GM19239 (cell line): ENCODE data around the gene LILRB2.
"Not testable (repeated sequence)": the region's sequence is repeated elsewhere in the genome, so short reads cannot be mapped to it uniquely, and the experiment has no call there.

Experiments
- DNase-seq: peaks from one replicate; pipeline ENCODE4 v3.0.0; 2011; ENCODE audit warnings: low spot score; ENCODE audit not compliant: insufficient read length
- FAIRE-seq: peaks from 2 replicates; lab custom pipeline; 2011; peaks lifted over from hg19 to GRCh38; lab: Jason Lieb, UNC

The LILRB2 gene

GRCh38 chr19:54307389-54308020 is 26.6 kb upstream of the LILRB2 start:
- DNase-seq, result no peak
- no peak for FAIRE-seq

DNA sequence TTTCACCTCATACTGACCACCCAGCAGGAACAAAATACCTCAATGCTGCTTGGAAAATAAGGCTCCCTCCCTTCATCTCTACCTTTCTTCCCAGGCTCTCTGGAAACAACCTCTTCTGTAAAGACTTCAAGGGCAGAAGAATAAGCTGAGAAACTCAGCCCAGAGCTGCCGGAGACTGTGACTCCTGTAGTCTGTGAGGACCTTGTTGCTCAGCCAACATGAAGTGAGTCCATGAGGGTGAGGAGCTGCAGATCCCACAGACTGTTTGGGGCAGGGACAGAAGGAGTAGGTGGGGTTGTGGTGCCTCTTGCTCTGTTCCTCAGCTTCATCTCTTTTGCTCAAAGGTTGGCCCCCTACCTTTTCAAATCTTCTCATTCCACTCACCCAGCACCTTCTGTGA is 24.2 kb upstream of the LILRB2 start:
- FAIRE-seq (no peak), DNase-seq (no peak)

GRCh38 chr19:54302257-54302656 is 21.3 kb upstream of the LILRB2 start:
- DNase-seq (no peak), FAIRE-seq (no peak)

DNA sequence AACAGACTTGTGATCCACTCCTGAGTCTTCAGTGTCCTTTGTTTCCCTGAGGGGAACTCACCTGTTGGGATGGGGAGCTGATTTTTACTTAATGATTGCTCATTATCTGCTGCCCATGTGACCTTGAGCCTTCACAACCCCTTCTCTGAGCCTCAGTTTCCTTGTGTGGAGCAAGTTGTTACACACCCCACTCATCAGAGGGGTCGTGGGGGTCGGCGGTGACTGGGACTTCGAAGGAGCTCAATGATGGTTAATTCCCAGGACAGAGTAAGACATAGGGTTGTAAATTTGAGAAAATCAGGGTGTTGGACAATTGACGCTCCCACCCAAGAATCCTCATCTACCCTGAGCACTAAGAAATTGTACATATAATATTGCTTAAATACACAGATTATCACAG is 18.6 kb upstream of the LILRB2 start:
- DNase-seq, result no peak
- FAIRE-seq, result no peak

DNA sequence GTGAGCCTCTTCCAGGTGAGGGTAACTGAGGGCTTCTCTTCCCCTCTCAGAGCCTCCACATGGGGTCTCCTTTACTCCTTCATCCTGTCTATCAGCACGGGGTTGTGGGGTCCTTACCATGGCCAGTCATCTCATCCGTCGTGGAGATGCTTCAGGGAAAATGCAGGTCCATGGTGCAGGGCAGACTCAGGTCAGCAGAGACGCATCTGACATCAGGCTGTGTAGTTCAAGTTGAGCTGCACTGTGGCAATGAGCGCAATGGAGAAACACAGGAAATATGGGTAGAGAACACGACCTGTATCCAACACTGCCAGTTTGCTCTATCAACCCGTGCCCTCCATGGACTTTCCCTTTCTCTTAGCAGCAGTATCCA is 18.2 kb upstream of the LILRB2 start:
- FAIRE-seq (no peak), DNase-seq (no peak)

DNA sequence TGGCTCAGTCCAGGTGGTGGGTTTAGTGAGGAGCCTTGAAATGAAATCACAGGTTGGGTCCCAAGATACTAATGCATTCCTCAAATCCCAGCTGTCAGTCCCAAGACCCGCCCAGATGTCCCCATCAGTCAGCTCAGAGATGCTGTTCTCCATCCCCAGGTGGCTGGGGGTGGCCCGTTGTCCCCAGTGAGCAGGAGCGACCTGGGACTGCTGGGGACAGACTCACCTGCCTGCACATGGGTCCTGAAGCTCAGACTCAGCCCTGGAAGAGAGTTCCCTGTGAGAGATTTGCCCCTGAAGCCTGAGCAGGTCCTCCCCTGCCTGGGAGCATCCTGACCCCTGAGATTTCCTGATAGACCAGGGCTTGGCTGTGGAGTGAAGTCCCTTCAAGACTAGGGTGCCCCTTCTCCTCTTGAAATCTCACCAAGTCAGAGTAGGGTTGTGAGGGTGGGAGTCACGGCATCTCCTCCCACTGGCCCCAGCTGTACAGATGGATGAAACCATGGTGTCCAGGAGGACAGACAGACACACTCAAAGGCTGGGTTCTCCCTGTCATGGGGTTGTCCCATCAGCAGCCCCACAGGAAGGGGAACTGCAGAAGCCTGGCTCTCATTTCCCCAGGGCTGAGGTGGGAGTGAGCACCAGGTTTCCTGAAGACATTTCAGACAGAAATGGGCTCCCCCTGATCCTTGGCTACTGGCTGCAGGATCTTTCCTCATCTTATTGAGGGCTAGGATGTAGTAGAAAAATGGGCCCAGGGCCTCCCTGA is 17.6 kb upstream of the LILRB2 start:
- DNase-seq, result no peak

DNA sequence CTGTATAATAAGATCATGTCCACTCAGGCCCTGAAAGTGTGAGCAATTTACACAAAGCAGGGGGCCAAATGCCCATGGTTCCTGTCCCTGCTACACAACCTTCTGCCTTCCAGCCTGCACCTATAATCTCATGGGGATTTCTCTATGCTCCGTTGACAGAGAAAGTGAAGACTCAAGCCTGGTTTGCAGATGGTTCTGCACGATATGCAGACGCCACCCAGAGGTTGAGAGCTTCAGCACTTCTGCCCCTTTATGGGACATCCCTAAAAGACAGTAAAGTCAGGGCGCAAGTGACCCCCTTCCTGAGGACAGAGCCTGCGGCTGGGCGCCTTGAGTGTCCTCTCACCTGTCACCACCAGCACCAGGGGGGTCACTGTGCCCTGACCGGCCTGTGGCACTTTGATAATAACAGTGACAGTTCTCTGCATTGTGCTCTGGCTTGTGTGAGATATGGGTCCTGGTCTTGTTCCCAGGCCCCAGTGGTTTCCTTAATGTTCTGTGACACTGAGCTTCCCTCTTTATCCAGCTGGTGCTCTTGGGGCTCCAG is 16.9 kb upstream of the LILRB2 start:
- DNase-seq, result no peak
- FAIRE-seq, result no peak

More for the DNA sequence above, 17.6 kb upstream of the LILRB2 start:
- FAIRE-seq, result no peak

- no peak for FAIRE-seq
- no peak for DNase-seq
These were observed 13.6 kb upstream of the LILRB2 start for GRCh38 chr19:54294539-54294938.

GRCh38 chr19:54289160-54289559 is 8.2 kb upstream of the LILRB2 start:
- FAIRE-seq, result peak; percentile 94
- DNase-seq, result not testable (repeated sequence)

- DNase-seq (no peak), FAIRE-seq (peak; percentile 47)
These were observed 6.5 kb upstream of the LILRB2 start for GRCh38 chr19:54287456-54287855.

- peak; percentile 42 for FAIRE-seq
- DNase-seq, result not testable (repeated sequence)
These were observed 5.4 kb upstream of the LILRB2 start for GRCh38 chr19:54286283-54286682.

GRCh38 chr19:54285427-54286056 is 4.6 kb upstream of the LILRB2 start:
- FAIRE-seq, result peak; percentile 84
- not testable (repeated sequence) for DNase-seq

DNA sequence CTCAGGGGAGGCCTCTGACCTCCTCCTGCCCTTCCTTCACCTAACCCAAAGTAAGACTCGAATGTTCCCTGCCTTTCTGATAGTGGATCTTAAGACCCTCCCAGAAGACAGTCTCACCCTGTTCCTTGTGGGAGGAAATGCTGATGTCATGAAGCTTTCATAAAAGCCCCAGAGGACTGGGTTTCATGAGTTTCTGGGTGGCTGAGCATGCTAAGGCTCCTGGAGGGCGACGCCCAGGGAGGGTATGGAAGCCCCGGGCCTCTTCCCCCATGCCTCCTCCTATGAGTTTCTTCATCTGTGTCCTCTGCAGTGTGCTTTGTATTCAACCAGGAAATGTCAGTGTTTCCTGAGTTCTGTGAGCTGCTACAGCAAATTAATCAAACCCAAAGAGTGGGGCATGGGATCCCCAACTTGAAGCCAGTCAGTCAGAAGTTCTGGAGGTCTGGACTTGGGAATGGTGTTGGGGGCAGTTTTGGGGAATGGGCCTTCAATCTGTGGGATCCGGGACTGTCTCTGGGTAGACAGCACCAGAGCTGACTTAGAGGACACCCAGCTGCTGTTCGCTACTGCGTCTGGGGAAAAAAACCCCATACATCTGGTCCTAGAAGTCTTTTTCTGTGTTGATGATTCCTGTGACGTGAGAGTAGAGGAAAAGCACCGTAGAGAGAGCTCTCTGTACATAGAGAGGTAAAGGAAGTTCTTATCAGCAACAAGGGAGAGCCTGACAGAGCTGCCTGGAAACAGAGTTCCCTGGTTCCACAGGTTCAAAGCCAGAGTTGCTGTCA is 2.0 kb upstream of the LILRB2 start:
- FAIRE-seq, result no peak
- no peak for DNase-seq

DNA sequence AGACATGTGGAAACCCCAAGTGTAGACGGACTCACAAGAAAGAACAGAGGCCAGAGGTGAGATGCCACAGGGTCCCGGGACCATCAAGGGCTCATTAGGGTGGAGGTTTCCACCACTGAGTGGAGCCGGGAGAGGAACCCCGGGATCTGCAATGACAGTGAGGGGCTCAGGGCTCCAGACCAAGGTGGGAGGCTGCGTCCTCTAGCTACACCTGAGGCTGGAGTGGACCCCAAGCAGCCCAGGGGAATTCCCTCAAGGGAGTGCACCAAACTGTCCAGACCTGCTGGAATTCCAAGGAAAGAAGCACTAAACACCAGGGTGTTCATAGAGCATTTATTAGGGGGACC is 792 bp upstream of the LILRB2 start:
- FAIRE-seq, DNase-seq: not testable (repeated sequence)

- not testable (repeated sequence) for DNase-seq, FAIRE-seq
These were observed 469 bp downstream of the LILRB2 start for GRCh38 chr19:54280441-54280840.

GRCh38 chr19:54280025-54280424 is 885 bp downstream of the LILRB2 start:
- not testable (repeated sequence) for DNase-seq, FAIRE-seq

GRCh38 chr19:54279406-54279962 is 1.4 kb downstream of the LILRB2 start:
- DNase-seq, result no peak

GRCh38 chr19:54278571-54279195 is 2.2 kb downstream of the LILRB2 start:
- DNase-seq, FAIRE-seq: not testable (repeated sequence)

More at GRCh38 chr19:54279406-54279962, 1.4 kb downstream of the LILRB2 start:
- FAIRE-seq, result no peak

GRCh38 chr19:54278056-54278455 is 2.9 kb downstream of the LILRB2 start:
- not testable (repeated sequence) for DNase-seq

More at GRCh38 chr19:54278056-54278455, 2.9 kb downstream of the LILRB2 start:
- not testable (repeated sequence) for FAIRE-seq
